Sigmoid colon (tissue), 4 donors: ENCODE measurements around the gene TRPV5.

Experiments
- EP300 ChIP-seq, 4 donors: sonication (generic); formaldehyde crosslinking; IDR thresholded peaks; one replicate each; pipeline ENCODE4 v1.6.1; 2017; ENCODE audit warnings: antibody characterized with exemption in 4 of 4
- TF ChIP-seq, protein P1 (sequence below), 4 experiments: fragments of 450-650 bp in 3 of 4; fragments of 200-600 bp in 1 of 4; IDR thresholded peaks; one replicate each; pipeline ENCODE4 v1.5.1; 2016 to 2019; ENCODE audit warnings: antibody characterized with exemption in 4 of 4, mild to moderate bottlenecking in 3 of 4, moderate library complexity in 2 of 4

- TF ChIP-seq, protein P1, sequence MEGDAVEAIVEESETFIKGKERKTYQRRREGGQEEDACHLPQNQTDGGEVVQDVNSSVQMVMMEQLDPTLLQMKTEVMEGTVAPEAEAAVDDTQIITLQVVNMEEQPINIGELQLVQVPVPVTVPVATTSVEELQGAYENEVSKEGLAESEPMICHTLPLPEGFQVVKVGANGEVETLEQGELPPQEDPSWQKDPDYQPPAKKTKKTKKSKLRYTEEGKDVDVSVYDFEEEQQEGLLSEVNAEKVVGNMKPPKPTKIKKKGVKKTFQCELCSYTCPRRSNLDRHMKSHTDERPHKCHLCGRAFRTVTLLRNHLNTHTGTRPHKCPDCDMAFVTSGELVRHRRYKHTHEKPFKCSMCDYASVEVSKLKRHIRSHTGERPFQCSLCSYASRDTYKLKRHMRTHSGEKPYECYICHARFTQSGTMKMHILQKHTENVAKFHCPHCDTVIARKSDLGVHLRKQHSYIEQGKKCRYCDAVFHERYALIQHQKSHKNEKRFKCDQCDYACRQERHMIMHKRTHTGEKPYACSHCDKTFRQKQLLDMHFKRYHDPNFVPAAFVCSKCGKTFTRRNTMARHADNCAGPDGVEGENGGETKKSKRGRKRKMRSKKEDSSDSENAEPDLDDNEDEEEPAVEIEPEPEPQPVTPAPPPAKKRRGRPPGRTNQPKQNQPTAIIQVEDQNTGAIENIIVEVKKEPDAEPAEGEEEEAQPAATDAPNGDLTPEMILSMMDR (IDR thresholded peaks at IDR 0.05): no peak
- no peak for TF ChIP-seq EP300 (IDR thresholded peaks at IDR 0.05)
Measured at GRCh38 chr7:142932386-142933091, 1.0 kb downstream of the TRPV5 start.
